ENCODE measurements around the gene ARRDC2. TPM values are rescaled to one million over a fixed set of nuclear protein-coding genes. Genes with fewer than 3 reads are reported as not detected.

Gene ARRDC2
- total and polyA plus RNA-seq, 10 donors: 46.0 to 70.4 (median 56.1) TPM

DNA sequence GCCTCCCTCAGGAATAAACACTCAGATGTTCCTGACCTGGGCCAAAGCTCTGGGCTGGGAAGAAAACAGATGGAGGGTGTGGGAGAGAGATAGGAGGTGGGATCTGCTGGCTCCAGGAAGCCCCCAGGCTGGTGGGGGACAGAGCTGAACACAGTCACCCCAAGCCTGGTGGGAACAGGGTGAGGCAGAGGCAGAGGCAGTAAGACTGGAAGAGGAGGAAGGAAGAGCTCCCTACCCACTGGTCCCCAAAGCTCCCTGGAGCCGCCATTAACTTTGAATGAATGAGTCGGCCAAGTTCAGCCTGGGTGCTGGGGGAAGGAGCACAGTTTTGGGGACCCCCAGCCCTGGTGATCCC, 41.9 kb upstream of the ARRDC2 start:
- no peak for DNase-seq
- 40 to 57% (median 50%) methylated on average over 1 to 2 of the region's 2 CpGs for WGBS, 5 donors

DNA sequence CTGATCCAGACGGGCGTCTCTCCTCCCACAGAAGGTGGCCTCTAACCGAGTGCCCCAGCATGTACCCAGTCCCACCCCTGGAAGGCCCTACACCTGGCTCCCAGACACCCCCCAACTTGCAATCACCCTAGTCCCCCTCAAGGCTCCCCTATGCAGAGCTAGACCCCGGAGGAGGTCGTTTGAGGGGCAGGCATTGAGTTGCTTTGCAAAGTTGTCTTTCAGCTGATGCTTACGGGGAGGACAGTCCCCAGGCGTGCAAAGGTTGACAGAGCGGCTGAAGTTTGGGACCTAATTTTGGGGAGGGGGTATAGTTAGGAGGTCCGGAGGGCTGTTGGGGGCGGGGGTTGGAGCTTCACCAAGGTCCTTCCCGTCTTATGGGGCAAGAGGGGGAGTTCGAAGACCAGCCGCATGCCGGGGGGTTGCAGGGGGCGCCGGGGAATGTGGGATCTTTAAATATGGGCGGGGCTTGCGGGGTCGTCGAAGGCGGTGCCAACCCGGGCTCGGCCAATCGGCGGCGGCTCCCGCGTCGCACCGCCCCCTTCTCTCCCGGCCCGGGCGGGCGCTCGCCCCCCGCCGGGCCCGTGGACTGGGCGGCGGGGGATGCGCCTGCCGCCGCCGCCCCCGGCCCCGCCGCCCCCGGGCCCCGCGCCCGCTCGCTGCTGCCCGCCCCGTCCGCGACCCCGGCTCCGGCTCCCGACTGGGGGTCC, 41.3 kb upstream of the ARRDC2 start, which contains the start of gene KCNN1:
KCNN1 (plus strand) TSS at position 558 of the 707 bp plus-strand sequence. CDS start 6,782 bp downstream, outside the sequence.
- peak within 1 kb of the TSS in 1 of 8 donors; percentile 46 for H3K4me3 ChIP-seq
- H3K4me1 ChIP-seq: peaks cover 0 to 13% (median 5%) of the 10 kb centered on the region in 6 donors
- 7 to 20% (median 13%) methylated on average over 17 to 56 of the region's 59 CpGs for WGBS, 5 donors
- no peak for TF ChIP-seq POLR2AphosphoS5 (IDR thresholded peaks at IDR 0.05)
- TF ChIP-seq POLR2A (IDR thresholded peaks at IDR 0.05): no peak
- TF ChIP-seq, protein P1, sequence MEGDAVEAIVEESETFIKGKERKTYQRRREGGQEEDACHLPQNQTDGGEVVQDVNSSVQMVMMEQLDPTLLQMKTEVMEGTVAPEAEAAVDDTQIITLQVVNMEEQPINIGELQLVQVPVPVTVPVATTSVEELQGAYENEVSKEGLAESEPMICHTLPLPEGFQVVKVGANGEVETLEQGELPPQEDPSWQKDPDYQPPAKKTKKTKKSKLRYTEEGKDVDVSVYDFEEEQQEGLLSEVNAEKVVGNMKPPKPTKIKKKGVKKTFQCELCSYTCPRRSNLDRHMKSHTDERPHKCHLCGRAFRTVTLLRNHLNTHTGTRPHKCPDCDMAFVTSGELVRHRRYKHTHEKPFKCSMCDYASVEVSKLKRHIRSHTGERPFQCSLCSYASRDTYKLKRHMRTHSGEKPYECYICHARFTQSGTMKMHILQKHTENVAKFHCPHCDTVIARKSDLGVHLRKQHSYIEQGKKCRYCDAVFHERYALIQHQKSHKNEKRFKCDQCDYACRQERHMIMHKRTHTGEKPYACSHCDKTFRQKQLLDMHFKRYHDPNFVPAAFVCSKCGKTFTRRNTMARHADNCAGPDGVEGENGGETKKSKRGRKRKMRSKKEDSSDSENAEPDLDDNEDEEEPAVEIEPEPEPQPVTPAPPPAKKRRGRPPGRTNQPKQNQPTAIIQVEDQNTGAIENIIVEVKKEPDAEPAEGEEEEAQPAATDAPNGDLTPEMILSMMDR (IDR thresholded peaks at IDR 0.05 in 8 of 11, conservative IDR thresholded peaks at IDR 0.05 in 3 of 11): no peak
- no peak within 1 kb of the TSS for H3K27ac ChIP-seq
- H3K27me3 ChIP-seq (replicated peaks in 1 of 7): peaks cover 0 to 76% (median 32%) of the 10 kb centered on the region in 7 donors
- H3K9me3 ChIP-seq: no peaks in the 10 kb centered on the region
- no peaks in the 10 kb centered on the region for H3K36me3 ChIP-seq
- no peak for DNase-seq
- intact Hi-C loops (cut with DNase I; ENCODE audit: low total_unique reads): no loop called here

More for the DNA sequence above, 41.9 kb upstream of the ARRDC2 start:
- Histone ChIP-seq H3K27ac (no peak overlapping the region), H3K9me3 (no peaks in the 10 kb centered on the region), H3K4me3 (no peak overlapping the region), H3K36me3 (no peaks in the 10 kb centered on the region), H3K27me3 (replicated peaks in 1 of 7) (peaks cover 0 to 78% (median 32%) of the 10 kb centered on the region in 7 donors), H3K4me1 (peaks cover 0 to 13% (median 5%) of the 10 kb centered on the region in 6 donors)
- TF ChIP-seq POLR2AphosphoS5 (IDR thresholded peaks at IDR 0.05): no peak
- TF ChIP-seq, protein P1 (IDR thresholded peaks at IDR 0.05 in 8 of 11, conservative IDR thresholded peaks at IDR 0.05 in 3 of 11): no peak
- no peak for TF ChIP-seq POLR2A (IDR thresholded peaks at IDR 0.05)
- intact Hi-C loops (cut with DNase I; ENCODE audit: low total_unique reads): no loop called here

DNA sequence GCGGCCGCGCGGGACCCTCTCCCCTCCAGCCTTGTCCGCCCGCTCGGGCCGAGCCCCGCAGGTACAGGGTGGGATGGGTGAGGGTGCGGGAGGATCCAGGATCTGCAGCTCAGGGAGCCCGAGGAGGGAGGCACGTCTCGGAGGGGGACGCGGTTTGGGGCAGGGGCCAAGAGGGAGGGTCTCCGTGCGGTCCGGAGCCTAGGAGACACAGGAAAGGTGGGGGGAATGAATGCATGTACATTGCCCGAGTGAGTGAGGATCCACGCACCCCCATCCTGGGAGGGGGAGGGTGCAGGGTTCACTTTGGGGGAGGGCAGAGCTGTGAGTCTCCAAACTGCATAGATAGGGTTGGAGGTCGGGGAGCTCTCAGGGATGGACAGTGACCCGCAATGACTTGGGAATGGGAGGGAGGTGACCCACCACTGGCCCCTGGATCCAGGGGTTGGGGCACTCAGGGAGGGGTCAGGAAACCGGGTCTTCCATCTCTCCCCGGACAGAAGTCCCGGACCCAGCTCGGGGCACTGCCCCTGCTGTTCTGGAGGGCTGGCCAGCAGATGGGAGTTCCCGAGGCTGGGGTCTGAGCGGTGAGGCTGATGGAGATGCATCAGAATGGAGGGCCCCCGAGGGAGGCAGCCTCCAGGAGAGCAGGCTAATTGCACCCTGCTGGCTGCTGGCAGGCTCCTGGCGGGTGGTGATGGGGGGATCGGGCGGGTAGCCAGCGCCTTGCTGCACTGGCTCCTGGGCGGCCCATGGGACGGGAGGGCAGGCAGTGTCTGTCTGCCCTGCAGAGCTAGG, 40.5 kb upstream of the ARRDC2 start:
- Histone ChIP-seq H3K36me3 (no peaks in the 10 kb centered on the region), H3K27ac (no peak overlapping the region), H3K27me3 (replicated peaks in 1 of 7) (peaks cover 0 to 68% (median 32%) of the 10 kb centered on the region in 7 donors), H3K9me3 (no peaks in the 10 kb centered on the region), H3K4me3 (peak overlapping the region in 1 of 8 donors; percentile 46), H3K4me1 (peaks cover 0 to 13% (median 5%) of the 10 kb centered on the region in 6 donors)
- intact Hi-C loops (cut with DNase I; ENCODE audit: low total_unique reads): no loop called here
- no peak for TF ChIP-seq POLR2A (IDR thresholded peaks at IDR 0.05)
- TF ChIP-seq, protein P1 (IDR thresholded peaks at IDR 0.05 in 8 of 11, conservative IDR thresholded peaks at IDR 0.05 in 3 of 11): no peak
- TF ChIP-seq POLR2AphosphoS5 (IDR thresholded peaks at IDR 0.05): no peak
- no peak for DNase-seq
- 2 to 22% (median 19%) methylated on average over 19 to 35 of the region's 35 CpGs for WGBS, 5 donors

DNA sequence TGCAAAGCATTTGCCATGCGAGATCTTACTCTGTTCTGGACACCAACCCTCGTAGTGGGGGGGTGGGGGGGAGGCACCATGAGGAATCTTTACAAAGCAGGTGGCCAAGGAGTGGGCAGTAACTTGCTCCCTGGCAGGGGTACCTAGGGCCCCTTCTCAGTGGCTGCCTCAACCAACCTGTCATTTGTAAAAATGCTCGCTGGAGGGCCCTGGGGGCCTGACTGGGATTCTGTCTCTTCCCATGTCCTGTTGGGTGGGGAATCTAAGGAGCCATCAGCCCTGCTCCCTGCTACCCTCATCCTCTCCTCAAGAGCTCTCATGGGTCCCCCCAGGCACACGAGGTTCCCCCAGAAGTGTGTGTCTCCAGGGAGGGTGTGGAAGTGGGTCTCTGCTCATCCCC, 39.6 kb upstream of the ARRDC2 start:
- Histone ChIP-seq H3K4me3 (no peak overlapping the region), H3K27ac (no peak overlapping the region), H3K36me3 (no peaks in the 10 kb centered on the region), H3K4me1 (peaks cover 0 to 13% (median 5%) of the 10 kb centered on the region in 6 donors), H3K9me3 (no peaks in the 10 kb centered on the region), H3K27me3 (replicated peaks in 1 of 7) (peaks cover 0 to 65% (median 32%) of the 10 kb centered on the region in 7 donors)
- TF ChIP-seq POLR2A (IDR thresholded peaks at IDR 0.05) (no peak), POLR2AphosphoS5 (IDR thresholded peaks at IDR 0.05) (no peak)
- TF ChIP-seq, protein P1 (IDR thresholded peaks at IDR 0.05 in 8 of 11, conservative IDR thresholded peaks at IDR 0.05 in 3 of 11): no peak
- intact Hi-C loops (cut with DNase I; ENCODE audit: low total_unique reads): no loop called here
- 65 to 87% (median 71%) methylated on average over 3 to 4 of the region's 4 CpGs for WGBS, 5 donors
- no peak for DNase-seq

Data from spleen (tissue), 11 donors.